SK-N-SH (cell line): ENCODE data around the gene PYGO2. TPM values are rescaled to one million over a fixed set of nuclear protein-coding genes. Genes with fewer than 3 reads are reported as not detected.

Experiments
- CTCF ChIA-PET: fragments of 300-600, 350-600 bp; formaldehyde crosslinking; extraction: SDS; loops from one replicate; lab custom pipeline; 2021; lab: Yijun Ruan, JAX
- POLR2A ChIA-PET: fragments of 350-600 bp; sonication (Branson Sonifier 250); formaldehyde crosslinking; extraction: SDS; loops from one replicate; lab custom pipeline; 2020; ENCODE audit warnings: antibody characterized with exemption, inconsistent platforms; lab: Yijun Ruan, JAX
- DNase-seq: peaks from one replicate; pipeline ENCODE4 v3.0.0; 2012
- H2AFZ ChIP-seq: fragments of 200-600 bp; sonication (generic); 2 replicates; pipeline ENCODE4 v1.8.1; 2016; ENCODE audit warnings: antibody characterized with exemption, mild to moderate bottlenecking, low read depth
- H3F3A ChIP-seq: fragments of 200-600 bp; sonication (generic); replicated peaks from 2 replicates; pipeline ENCODE3; 2016; ENCODE audit warnings: antibody characterized with exemption, mild to moderate bottlenecking; ENCODE audit not compliant: insufficient read depth
- H3K27ac ChIP-seq, 2 experiments: fragments of 200-500 bp in 1 of 2; fragments of 200-600 bp in 1 of 2; sonication (Bioruptor generic) in 1 of 2; sonication (generic), shearing (Covaris generic) in 1 of 2; 2 replicates each; pipeline versions ENCODE4 v1.5.1 to v1.6.1; 2014 to 2016; ENCODE audit warnings: low read depth in 2 of 2, inconsistent platforms in 1 of 2, low read length in 1 of 2, mild to moderate bottlenecking in 1 of 2, mixed read lengths in 1 of 2
- H3K27me3 ChIP-seq: fragments of 200-600 bp; sonication (generic), shearing (Covaris generic); 2 replicates; pipeline ENCODE4 v1.6.1; 2016; ENCODE audit warnings: mixed run types; ENCODE audit not compliant: insufficient read depth
- H3K36me3 ChIP-seq, 2 experiments: fragments of 200-500 bp in 1 of 2; fragments of 200-600 bp in 1 of 2; sonication (Bioruptor generic) in 1 of 2; sonication (generic) in 1 of 2; replicated peaks in 1 of 2; 2 replicates each; pipeline versions ENCODE3 to v1.5.1; 2014 to 2016; ENCODE audit warnings: low read length in 1 of 2, mild to moderate bottlenecking in 1 of 2; ENCODE audit not compliant: insufficient read depth in 2 of 2, control insufficient read depth in 1 of 2
- H3K4me1 ChIP-seq, 2 experiments: fragments of 200-500 bp in 1 of 2; fragments of 200-600 bp in 1 of 2; sonication (Bioruptor generic) in 1 of 2; sonication (generic), shearing (Covaris generic) in 1 of 2; 2 replicates each; pipeline versions ENCODE4 v1.5.1 to v1.6.1; 2014 to 2016; ENCODE audit warnings: low read depth in 1 of 2, low read length in 1 of 2, mixed run types in 1 of 2; ENCODE audit not compliant: insufficient read depth in 2 of 2, control insufficient read depth in 1 of 2
- H3K4me2 ChIP-seq: fragments of 200-600 bp; sonication (generic), shearing (Covaris generic); 2 replicates; pipeline ENCODE4 v1.6.1; 2017; ENCODE audit warnings: mixed run types
- H3K4me3 ChIP-seq, 2 experiments: fragments of 200-500 bp in 1 of 2; fragments of 200-600 bp in 1 of 2; sonication (Bioruptor generic) in 1 of 2; sonication (generic), shearing (Covaris generic) in 1 of 2; 2 replicates each; pipeline versions ENCODE4 v1.5.1 to v1.8.1; 2014 to 2016; ENCODE audit warnings: low read depth in 2 of 2, inconsistent platforms in 1 of 2, low read length in 1 of 2, mild to moderate bottlenecking in 1 of 2, mixed read lengths in 1 of 2, moderate library complexity in 1 of 2
- H3K79me2 ChIP-seq: fragments of 200-600 bp; sonication (generic); 2 replicates; pipeline ENCODE4 v1.8.1; 2017; ENCODE audit warnings: mild to moderate bottlenecking; ENCODE audit not compliant: insufficient read depth
- H3K9ac ChIP-seq: fragments of 200-600 bp; sonication (generic); 2 replicates; pipeline ENCODE4 v1.6.1; 2017; ENCODE audit warnings: mixed run types
- H3K9me2 ChIP-seq: fragments of 200-600 bp; sonication (generic); 2 replicates; pipeline ENCODE4 v1.6.1; 2017; ENCODE audit warnings: mixed run types
- H3K9me3 ChIP-seq: fragments of 200-600 bp; sonication (generic); 2 replicates; pipeline ENCODE4 v1.6.1; 2017; ENCODE audit warnings: mixed run types, mild to moderate bottlenecking, moderate library complexity
- H4K20me1 ChIP-seq: fragments of 200-600 bp; sonication (generic); 2 replicates; pipeline ENCODE4 v1.6.1; 2017; ENCODE audit warnings: mild to moderate bottlenecking, mixed run types; ENCODE audit not compliant: insufficient read depth
- CHD2 ChIP-seq: fragments of 150-350 bp; IDR thresholded peaks from 2 replicates; pipeline ENCODE4 v1.6.1; 2018; ENCODE audit warnings: low read length; ENCODE audit not compliant: partially characterized antibody
- CTCF ChIP-seq: fragments of 200-600 bp; sonication (generic); IDR thresholded peaks from 2 replicates; pipeline ENCODE4 v1.6.1; 2017; ENCODE audit warnings: antibody characterized with exemption, mild to moderate bottlenecking, moderate library complexity
- ELF1 ChIP-seq: IDR thresholded peaks from 2 replicates; pipeline ENCODE4 v1.4.0; 2012
- EP300 ChIP-seq, 2 experiments: IDR thresholded peaks; 2 replicates each; pipeline versions ENCODE4 v1.4.0 to v1.6.1; 2012; ENCODE audit warnings: borderline replicate concordance in 1 of 2, low read depth in 1 of 2, low read length in 1 of 2
- FOSL2 ChIP-seq: IDR thresholded peaks from 2 replicates; pipeline ENCODE4 v1.4.0; 2012; ENCODE audit warnings: low read depth, mild to moderate bottlenecking, moderate library complexity, borderline replicate concordance
- FOXJ3 ChIP-seq: sonication (generic); formaldehyde crosslinking; IDR thresholded peaks from 2 replicates; pipeline ENCODE4 v1.5.1; 2020; ENCODE audit warnings: mild to moderate bottlenecking, missing genetic modification reagents
- FOXM1 ChIP-seq: IDR thresholded peaks from 2 replicates; pipeline ENCODE4 v1.4.0; 2012; ENCODE audit warnings: low read depth, mild to moderate bottlenecking
- GABPA ChIP-seq: IDR thresholded peaks from 2 replicates; pipeline ENCODE4 v1.4.0; 2012; ENCODE audit warnings: low read depth, mild to moderate bottlenecking
- IRF3 ChIP-seq: fragments of 150-350 bp; IDR thresholded peaks from 2 replicates; pipeline ENCODE4 v1.6.1; 2016; ENCODE audit warnings: mild to moderate bottlenecking, low read depth, low read length
- MAX ChIP-seq: IDR thresholded peaks from 2 replicates; pipeline ENCODE4 v1.4.0; 2012; ENCODE audit warnings: low read depth
- MEF2A ChIP-seq: IDR thresholded peaks from 2 replicates; pipeline ENCODE4 v1.4.0; 2012; ENCODE audit warnings: low read depth, borderline replicate concordance
- MXI1 ChIP-seq: IDR thresholded peaks from 2 replicates; pipeline ENCODE4 v1.6.1; 2012; ENCODE audit warnings: mild to moderate bottlenecking, low read depth, low read length, improper control_type of control experiment
- NRF1 ChIP-seq: IDR thresholded peaks from 2 replicates; pipeline ENCODE4 v1.6.1; 2012; ENCODE audit warnings: low read depth, mild to moderate bottlenecking, low read length
- POLR2AphosphoS5 ChIP-seq: IDR thresholded peaks from 2 replicates; pipeline ENCODE4 v1.6.1; 2012; ENCODE audit warnings: low read depth, low read length
- RAD21 ChIP-seq: IDR thresholded peaks from 2 replicates; pipeline ENCODE4 v1.6.1; 2012; ENCODE audit warnings: mild to moderate bottlenecking, low read length
- REST ChIP-seq: IDR thresholded peaks from 2 replicates; pipeline ENCODE4 v1.6.1; 2012; ENCODE audit warnings: mild to moderate bottlenecking, low read depth, low read length, moderate library complexity
- TAF1 ChIP-seq: IDR thresholded peaks from 2 replicates; pipeline ENCODE4 v1.6.1; 2012; ENCODE audit warnings: low read depth, mild to moderate bottlenecking, low read length, moderate library complexity, borderline replicate concordance
- TEAD4 ChIP-seq: IDR thresholded peaks from 2 replicates; pipeline ENCODE4 v1.4.0; 2012; ENCODE audit warnings: mild to moderate bottlenecking, borderline replicate concordance; ENCODE audit not compliant: insufficient read depth
- USF1 ChIP-seq: IDR thresholded peaks from 2 replicates; pipeline ENCODE4 v1.4.0; 2012; ENCODE audit warnings: low read depth, borderline replicate concordance
- USF2 ChIP-seq: fragments of 150-350 bp; IDR thresholded peaks from 2 replicates; pipeline ENCODE4 v1.6.1; 2017; ENCODE audit warnings: antibody characterized with exemption, low read length, low read depth, borderline replicate concordance
- YY1 ChIP-seq: IDR thresholded peaks from 2 replicates; pipeline ENCODE4 v1.4.0; 2012; ENCODE audit warnings: low read depth, mild to moderate bottlenecking
- ZBTB33 ChIP-seq: IDR thresholded peaks from 2 replicates; pipeline ENCODE4 v1.4.0; 2012; ENCODE audit warnings: low read depth, borderline replicate concordance
- WGBS: methylation state at CpG from one replicate; pipeline ENCODE4 v1.1.6; 2017; ENCODE audit warnings: low lambda C conversion rate; 5-methylcytosine and 5-hydroxymethylcytosine counted together
- polyA plus RNA-seq, 3 experiments: library from polyadenylated mRNA; depleted of rRNA; stranded (reverse); fragments of >200 nt; gene quantifications; 2 replicates each; pipeline ENCODE4 v1.2.3, GENCODE V29; 2012

The PYGO2 gene
- polyA plus RNA-seq, 1 of the 3 experiments (the other 2 are of a cell fraction), result 23.3 TPM

- DNase-seq, result peak; percentile 97
- H3F3A ChIP-seq, result peaks cover 12% of the 10 kb centered on the region
- H3K4me1 ChIP-seq, result peaks cover 20 to 28% of the 10 kb centered on the region in 2 experiments; a peak in 3 of 4 replicates
- peak within 1 kb of the TSS; percentile 90 for H3K9ac ChIP-seq
- 0% methylated on average over 36 of the region's 45 CpGs for WGBS
- H3K36me3 ChIP-seq, result no peaks in the 10 kb centered on the region
- ChIA-PET CTCF (interaction anchor here (0.8 to 6.6 kb wide), 23 partner anchors 8 to 457 kb away, joined by 3 to 34 read pairs (median 4); partner anchors contain the start of gene ADAM15), POLR2A (interaction anchor here (0.6 to 2.1 kb wide), 7 partner anchors 11 to 267 kb away, joined by 3 to 5 read pairs (median 3); partner anchors contain the start of genes PBXIP1 and PYGO2)
- H3K9me2 ChIP-seq, result no peaks in the 10 kb centered on the region
- peak within 1 kb of the TSS; percentile 94 to 95 for H3K27ac ChIP-seq
- H3K9me3 ChIP-seq, result no peaks in the 10 kb centered on the region
- H2AFZ ChIP-seq, result peak within 1 kb of the TSS; percentile 94
- no peaks in the 10 kb centered on the region for H4K20me1 ChIP-seq
- H3K79me2 ChIP-seq, result peaks cover 12% of the 10 kb centered on the region; the same call in 1 of the 2 replicates
- H3K4me2 ChIP-seq, result peak within 1 kb of the TSS; percentile 94
- no peaks in the 10 kb centered on the region for H3K27me3 ChIP-seq
- peak within 1 kb of the TSS; percentile 63 to 77 for H3K4me3 ChIP-seq
- TF ChIP-seq REST (peak; percentile 50), FOXM1 (no peak), GABPA (no peak), RAD21 (no peak), ELF1 (no peak), IRF3 (no peak), CHD2 (peak; percentile 93), TAF1 (no peak; the same call in 1 of the 2 replicates), POLR2AphosphoS5 (peak; percentile 66), TEAD4 (no peak), MAX (peak; percentile 93), NRF1 (no peak), FOXJ3 (CRISPR knock-in tag) (no peak), YY1 (no peak; the same call in 1 of the 2 replicates), USF1 (no peak), MEF2A (no peak), MXI1 (peak; percentile 85), CTCF (peak; percentile 46), EP300 (IDR thresholded peaks at IDR 0.05; ENCODE audit: borderline replicate concordance in 1 of 2, low read depth in 1 of 2, low read length in 1 of 2) (peak in 1 of 2 experiments; percentile 55; a peak in 1 of 4 replicates), FOSL2 (no peak), USF2 (no peak), ZBTB33 (peak; percentile 88; the same call in 1 of the 2 replicates)
Observed at GRCh38 chr1:154936555-154937084, 25.0 kb downstream of the PYGO2 start, which contains the start of gene PMVK. Gene PMVK (minus strand): TSS chr1:154936719. CDS start chr1:154936685, 34 bp downstream.
